Measurements from ENCODE around the gene PPIP5K2.

The PPIP5K2 gene

DNA sequence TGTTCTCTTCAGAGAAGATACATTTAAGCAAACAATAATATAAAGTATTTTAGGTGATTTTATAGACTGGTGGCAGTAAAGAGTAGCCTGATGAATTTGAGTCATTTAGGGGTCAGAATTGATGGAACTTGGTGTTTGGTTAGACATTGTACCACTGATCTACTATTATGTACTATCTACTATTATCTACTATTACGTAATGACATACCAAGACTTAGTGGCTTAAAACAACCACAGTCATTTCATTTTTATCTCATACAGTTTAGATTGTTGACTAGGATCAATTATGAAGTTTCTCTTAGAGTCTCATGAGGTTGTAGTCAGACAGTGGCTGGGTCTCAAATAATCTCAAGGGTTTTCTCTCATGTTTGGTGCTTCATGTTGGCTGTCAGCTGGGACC, 54.0 kb downstream of the PPIP5K2 start:
- H3K9me3 ChIP-seq (replicated peaks in 1 of 2; ENCODE audit: control insufficient read depth in 2 of 2, insufficient read depth in 1 of 2, low read depth in 1 of 2, low read length in 2 of 2), result no peaks in the 10 kb centered on the region
- no peak overlapping the region for H3K4me2 ChIP-seq (ENCODE audit: insufficient read depth, low read length, poor library complexity, severe bottlenecking)
- no peak overlapping the region for H3K4ac ChIP-seq (ENCODE audit: low read length)
- no peak overlapping the region for H2BK5ac ChIP-seq (ENCODE audit: low read length)
- H2AFZ ChIP-seq (ENCODE audit: low read length), result no peak overlapping the region
- H3K18ac ChIP-seq (ENCODE audit: low read length), result no peak overlapping the region
- no CpG with 5 or more reads among the region's 1 CpG for WGBS, 2 donors (ENCODE audit: extremely low coverage in 2 of 2, insufficient read length in 2 of 2, insufficient replicate concordance in 1 of 2)
- no peaks in the 10 kb centered on the region for H3K27me3 ChIP-seq (ENCODE audit: control insufficient read depth in 3 of 3, insufficient read depth in 3 of 3, low read depth in 1 of 3, low read length in 3 of 3)
- H3K23ac ChIP-seq (ENCODE audit: low read depth, low read length, poor library complexity), result no peak overlapping the region
- H2BK15ac ChIP-seq (ENCODE audit: low read length), result no peak overlapping the region
- H2BK120ac ChIP-seq (ENCODE audit: low read depth, low read length), result no peak overlapping the region
- H4K91ac ChIP-seq (ENCODE audit: low read depth, low read length, poor library complexity), result no peak overlapping the region
- H3K14ac ChIP-seq (ENCODE audit: low read length), result no peak overlapping the region
- no peak overlapping the region for H3K4me3 ChIP-seq (ENCODE audit: low read length in 2 of 2)
- H3K4me1 ChIP-seq (ENCODE audit: control insufficient read depth in 2 of 2, insufficient read depth in 1 of 2, low read depth in 1 of 2, low read length in 2 of 2), result peaks cover 0 to 2% of the 10 kb centered on the region in 2 donors
- H2AK5ac ChIP-seq (ENCODE audit: low read depth, low read length), result no peak overlapping the region
- no peak overlapping the region for H4K8ac ChIP-seq (ENCODE audit: low read depth, low read length)
- no peak overlapping the region for H3K27ac ChIP-seq (replicated peaks; ENCODE audit: low read length)
- DNase-seq (ENCODE audit: low spot score), result no peak
- no peaks in the 10 kb centered on the region for H3K79me1 ChIP-seq (ENCODE audit: low read depth, low read length)
- no peak overlapping the region for H2BK12ac ChIP-seq (ENCODE audit: low read length)
- no peak overlapping the region for H3K9ac ChIP-seq (ENCODE audit: low read depth, low read length, poor library complexity)
- H3K36me3 ChIP-seq (replicated peaks in 1 of 2; ENCODE audit: control insufficient read depth in 2 of 2, insufficient read depth in 2 of 2, low read length in 2 of 2), result peaks cover 1 to 65% of the 10 kb centered on the region in 2 donors

GRCh38 chr5:103177543-103177942, 57.4 kb downstream of the PPIP5K2 start:
- Histone ChIP-seq H2AFZ (ENCODE audit: low read length) (no peak overlapping the region), H3K4me1 (ENCODE audit: control insufficient read depth in 2 of 2, insufficient read depth in 1 of 2, low read depth in 1 of 2, low read length in 2 of 2) (peaks cover 0 to 2% of the 10 kb centered on the region in 2 donors), H4K91ac (ENCODE audit: low read depth, low read length, poor library complexity) (no peak overlapping the region), H3K4ac (ENCODE audit: low read length) (no peak overlapping the region), H3K27me3 (ENCODE audit: control insufficient read depth in 3 of 3, insufficient read depth in 3 of 3, low read depth in 1 of 3, low read length in 3 of 3) (no peaks in the 10 kb centered on the region), H3K14ac (ENCODE audit: low read length) (no peak overlapping the region), H3K23ac (ENCODE audit: low read depth, low read length, poor library complexity) (no peak overlapping the region), H3K4me2 (ENCODE audit: insufficient read depth, low read length, poor library complexity, severe bottlenecking) (no peak overlapping the region), H3K27ac (replicated peaks; ENCODE audit: low read length) (no peak overlapping the region), H2BK5ac (ENCODE audit: low read length) (no peak overlapping the region), H4K8ac (ENCODE audit: low read depth, low read length) (no peak overlapping the region), H2AK5ac (ENCODE audit: low read depth, low read length) (no peak overlapping the region), H2BK15ac (ENCODE audit: low read length) (no peak overlapping the region), H2BK12ac (ENCODE audit: low read length) (no peak overlapping the region), H3K18ac (ENCODE audit: low read length) (no peak overlapping the region), H3K9me3 (replicated peaks in 1 of 2; ENCODE audit: control insufficient read depth in 2 of 2, insufficient read depth in 1 of 2, low read depth in 1 of 2, low read length in 2 of 2) (no peaks in the 10 kb centered on the region), H2BK120ac (ENCODE audit: low read depth, low read length) (no peak overlapping the region), H3K4me3 (ENCODE audit: low read length in 2 of 2) (no peak overlapping the region), H3K79me1 (ENCODE audit: low read depth, low read length) (no peaks in the 10 kb centered on the region), H3K9ac (ENCODE audit: low read depth, low read length, poor library complexity) (no peak overlapping the region), H3K36me3 (replicated peaks in 1 of 2; ENCODE audit: control insufficient read depth in 2 of 2, insufficient read depth in 2 of 2, low read length in 2 of 2) (peaks cover 3 to 93% of the 10 kb centered on the region in 2 donors)
- no CpG with 5 or more reads among the region's 4 CpGs for WGBS, 2 donors (ENCODE audit: extremely low coverage in 2 of 2, insufficient read length in 2 of 2, insufficient replicate concordance in 1 of 2)
- no peak for DNase-seq (ENCODE audit: low spot score)

DNA sequence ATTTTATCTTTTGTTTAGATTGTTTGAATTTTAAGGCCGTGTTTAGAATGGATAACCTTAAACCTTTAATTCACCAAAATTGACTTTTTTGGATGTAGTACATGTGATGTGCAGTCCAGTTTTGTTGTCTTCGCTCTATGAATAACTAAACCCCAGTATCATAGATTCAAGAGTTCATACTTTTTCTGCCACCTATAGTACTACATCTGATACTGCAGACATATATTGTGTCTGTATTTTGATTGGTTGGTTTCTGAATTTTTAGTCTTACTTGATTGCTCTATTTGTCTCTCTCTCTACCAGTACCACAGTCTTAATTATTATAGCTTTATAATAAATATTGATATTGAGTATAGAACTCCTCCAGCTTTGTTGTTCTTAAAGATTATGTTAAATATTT, 58.1 kb downstream of the PPIP5K2 start:
- H3K27ac ChIP-seq (replicated peaks; ENCODE audit: low read length), result no peak overlapping the region
- peaks cover 3 to 93% of the 10 kb centered on the region in 2 donors for H3K36me3 ChIP-seq (replicated peaks in 1 of 2; ENCODE audit: control insufficient read depth in 2 of 2, insufficient read depth in 2 of 2, low read length in 2 of 2)
- H3K9me3 ChIP-seq (replicated peaks in 1 of 2; ENCODE audit: control insufficient read depth in 2 of 2, insufficient read depth in 1 of 2, low read depth in 1 of 2, low read length in 2 of 2), result no peaks in the 10 kb centered on the region
- H2BK15ac ChIP-seq (ENCODE audit: low read length), result no peak overlapping the region
- no peak overlapping the region for H3K9ac ChIP-seq (ENCODE audit: low read depth, low read length, poor library complexity)
- no peaks in the 10 kb centered on the region for H3K27me3 ChIP-seq (ENCODE audit: control insufficient read depth in 3 of 3, insufficient read depth in 3 of 3, low read depth in 1 of 3, low read length in 3 of 3)
- H4K91ac ChIP-seq (ENCODE audit: low read depth, low read length, poor library complexity), result no peak overlapping the region
- H3K23ac ChIP-seq (ENCODE audit: low read depth, low read length, poor library complexity), result no peak overlapping the region
- DNase-seq (ENCODE audit: low spot score), result no peak
- no peak overlapping the region for H3K18ac ChIP-seq (ENCODE audit: low read length)
- no peak overlapping the region for H2AFZ ChIP-seq (ENCODE audit: low read length)
- no peaks in the 10 kb centered on the region for H3K79me1 ChIP-seq (ENCODE audit: low read depth, low read length)
- no CpG with 5 or more reads among the region's 2 CpGs for WGBS, 2 donors (ENCODE audit: extremely low coverage in 2 of 2, insufficient read length in 2 of 2, insufficient replicate concordance in 1 of 2)
- no peak overlapping the region for H2BK12ac ChIP-seq (ENCODE audit: low read length)
- no peak overlapping the region for H2AK5ac ChIP-seq (ENCODE audit: low read depth, low read length)
- H2BK120ac ChIP-seq (ENCODE audit: low read depth, low read length), result no peak overlapping the region
- H3K4me2 ChIP-seq (ENCODE audit: insufficient read depth, low read length, poor library complexity, severe bottlenecking), result no peak overlapping the region
- peaks cover 0 to 2% of the 10 kb centered on the region in 2 donors for H3K4me1 ChIP-seq (ENCODE audit: control insufficient read depth in 2 of 2, insufficient read depth in 1 of 2, low read depth in 1 of 2, low read length in 2 of 2)
- no peak overlapping the region for H2BK5ac ChIP-seq (ENCODE audit: low read length)
- H3K4me3 ChIP-seq (ENCODE audit: low read length in 2 of 2), result no peak overlapping the region
- H3K4ac ChIP-seq (ENCODE audit: low read length), result no peak overlapping the region
- no peak overlapping the region for H4K8ac ChIP-seq (ENCODE audit: low read depth, low read length)
- no peak overlapping the region for H3K14ac ChIP-seq (ENCODE audit: low read length)

DNA sequence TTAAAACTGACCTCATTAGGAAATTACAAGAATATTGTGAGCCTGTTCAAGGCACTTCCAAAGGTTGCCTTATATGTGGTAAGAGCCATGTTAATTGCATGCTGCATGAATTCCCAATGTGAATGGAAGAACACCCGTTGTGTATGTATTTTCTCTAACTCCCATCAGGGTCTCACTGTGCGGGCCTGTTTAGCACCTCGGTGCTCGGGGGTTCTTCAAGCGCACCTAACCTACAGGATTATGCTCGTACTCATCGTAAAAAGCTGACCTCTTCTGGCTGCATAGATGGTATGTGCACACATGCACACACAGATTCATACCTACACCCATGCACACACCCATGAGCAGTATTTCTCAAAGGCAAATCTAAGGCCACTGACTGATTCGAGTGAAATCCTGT, 66.1 kb downstream of the PPIP5K2 start:
- no peak overlapping the region for H3K9ac ChIP-seq (ENCODE audit: low read depth, low read length, poor library complexity)
- no peak for DNase-seq (ENCODE audit: low spot score)
- H2BK15ac ChIP-seq (ENCODE audit: low read length), result no peak overlapping the region
- no peak overlapping the region for H3K14ac ChIP-seq (ENCODE audit: low read length)
- H2BK120ac ChIP-seq (ENCODE audit: low read depth, low read length), result no peak overlapping the region
- no peak overlapping the region for H2BK5ac ChIP-seq (ENCODE audit: low read length)
- H2AK5ac ChIP-seq (ENCODE audit: low read depth, low read length), result no peak overlapping the region
- no peak overlapping the region for H3K4ac ChIP-seq (ENCODE audit: low read length)
- no peak overlapping the region for H2AFZ ChIP-seq (ENCODE audit: low read length)
- H3K4me1 ChIP-seq (ENCODE audit: control insufficient read depth in 2 of 2, insufficient read depth in 1 of 2, low read depth in 1 of 2, low read length in 2 of 2), result no peaks in the 10 kb centered on the region
- H2BK12ac ChIP-seq (ENCODE audit: low read length), result no peak overlapping the region
- no peaks in the 10 kb centered on the region for H3K9me3 ChIP-seq (replicated peaks in 1 of 2; ENCODE audit: control insufficient read depth in 2 of 2, insufficient read depth in 1 of 2, low read depth in 1 of 2, low read length in 2 of 2)
- peaks cover 5 to 90% of the 10 kb centered on the region in 2 donors for H3K36me3 ChIP-seq (replicated peaks in 1 of 2; ENCODE audit: control insufficient read depth in 2 of 2, insufficient read depth in 2 of 2, low read length in 2 of 2)
- H4K91ac ChIP-seq (ENCODE audit: low read depth, low read length, poor library complexity), result no peak overlapping the region
- no peak overlapping the region for H3K4me2 ChIP-seq (ENCODE audit: insufficient read depth, low read length, poor library complexity, severe bottlenecking)
- no peak overlapping the region for H3K23ac ChIP-seq (ENCODE audit: low read depth, low read length, poor library complexity)
- no CpG with 5 or more reads among the region's 8 CpGs for WGBS, 2 donors (ENCODE audit: extremely low coverage in 2 of 2, insufficient read length in 2 of 2, insufficient replicate concordance in 1 of 2)
- H3K4me3 ChIP-seq (ENCODE audit: low read length in 2 of 2), result no peak overlapping the region
- H3K27ac ChIP-seq (replicated peaks; ENCODE audit: low read length), result no peak overlapping the region
- H4K8ac ChIP-seq (ENCODE audit: low read depth, low read length), result no peak overlapping the region
- H3K18ac ChIP-seq (ENCODE audit: low read length), result no peak overlapping the region
- no peaks in the 10 kb centered on the region for H3K27me3 ChIP-seq (ENCODE audit: control insufficient read depth in 3 of 3, insufficient read depth in 3 of 3, low read depth in 1 of 3, low read length in 3 of 3)
- no peaks in the 10 kb centered on the region for H3K79me1 ChIP-seq (ENCODE audit: low read depth, low read length)

All from neuronal stem cell (in vitro differentiated cells).